Kidney epithelial cell (primary cell): Measurements from ENCODE around the gene MYRIP. TPM values are rescaled to one million over a fixed set of nuclear protein-coding genes. Genes with fewer than 3 reads are reported as not detected.
A peak's percentile ranks its signal among the peaks of the same experiment; 100 is the strongest.

Source experiments
- DNase-seq: peaks from one replicate; pipeline ENCODE4 v3.0.0-alpha.2; 2010; ENCODE audit warnings: low read depth
- H3K27me3 ChIP-seq: 2 replicates; pipeline ENCODE4 v1.6.0; 2011; ENCODE audit warnings: low read length; ENCODE audit not compliant: control insufficient read depth, insufficient read depth
- H3K36me3 ChIP-seq: 2 replicates; pipeline ENCODE4 v1.5.1; 2011; ENCODE audit warnings: low read length; ENCODE audit not compliant: control insufficient read depth, insufficient read depth
- H3K4me3 ChIP-seq: 2 replicates; pipeline ENCODE4 v1.5.1; 2011; ENCODE audit warnings: low read depth, mild to moderate bottlenecking, control low read depth, low read length
- total RNA-seq: library from RNA; depleted of rRNA; stranded (reverse); fragments of >200 nt; gene quantifications from 2 replicates; pipeline ENCODE4 v1.2.3, GENCODE V29; 2015
- TF ChIP-seq, protein P1 (sequence below): IDR thresholded peaks from 2 replicates; pipeline ENCODE4 v1.5.1; 2011; ENCODE audit warnings: mild to moderate bottlenecking, moderate library complexity, low read length, control low read depth, inconsistent platforms; ENCODE audit not compliant: insufficient read depth, poor library complexity, severe bottlenecking

The MYRIP gene
- total RNA-seq, 1 donor from 2014 or later, result 0.04 TPM

GRCh38 chr3:39980058-39980457 lies 170.6 kb downstream of the MYRIP start:
- H3K4me3 ChIP-seq, result no peak overlapping the region
- no peak for DNase-seq
- no peaks in the 10 kb centered on the region for H3K36me3 ChIP-seq
- TF ChIP-seq, protein P1, sequence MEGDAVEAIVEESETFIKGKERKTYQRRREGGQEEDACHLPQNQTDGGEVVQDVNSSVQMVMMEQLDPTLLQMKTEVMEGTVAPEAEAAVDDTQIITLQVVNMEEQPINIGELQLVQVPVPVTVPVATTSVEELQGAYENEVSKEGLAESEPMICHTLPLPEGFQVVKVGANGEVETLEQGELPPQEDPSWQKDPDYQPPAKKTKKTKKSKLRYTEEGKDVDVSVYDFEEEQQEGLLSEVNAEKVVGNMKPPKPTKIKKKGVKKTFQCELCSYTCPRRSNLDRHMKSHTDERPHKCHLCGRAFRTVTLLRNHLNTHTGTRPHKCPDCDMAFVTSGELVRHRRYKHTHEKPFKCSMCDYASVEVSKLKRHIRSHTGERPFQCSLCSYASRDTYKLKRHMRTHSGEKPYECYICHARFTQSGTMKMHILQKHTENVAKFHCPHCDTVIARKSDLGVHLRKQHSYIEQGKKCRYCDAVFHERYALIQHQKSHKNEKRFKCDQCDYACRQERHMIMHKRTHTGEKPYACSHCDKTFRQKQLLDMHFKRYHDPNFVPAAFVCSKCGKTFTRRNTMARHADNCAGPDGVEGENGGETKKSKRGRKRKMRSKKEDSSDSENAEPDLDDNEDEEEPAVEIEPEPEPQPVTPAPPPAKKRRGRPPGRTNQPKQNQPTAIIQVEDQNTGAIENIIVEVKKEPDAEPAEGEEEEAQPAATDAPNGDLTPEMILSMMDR, result no peak
- no peaks in the 10 kb centered on the region for H3K27me3 ChIP-seq

- Histone ChIP-seq H3K27me3 (no peaks in the 10 kb centered on the region), H3K4me3 (no peak overlapping the region), H3K36me3 (no peaks in the 10 kb centered on the region)
- TF ChIP-seq, protein P1, result no peak
- no peak for DNase-seq
Observed at GRCh38 chr3:39980781-39981180, 171.4 kb downstream of the MYRIP start.

- no peaks in the 10 kb centered on the region for H3K27me3 ChIP-seq
- H3K36me3 ChIP-seq, result no peaks in the 10 kb centered on the region
- DNase-seq, result no peak
- TF ChIP-seq, protein P1, result no peak
- no peak overlapping the region for H3K4me3 ChIP-seq
Observed at GRCh38 chr3:39981547-39982184, 172.3 kb downstream of the MYRIP start.

DNA sequence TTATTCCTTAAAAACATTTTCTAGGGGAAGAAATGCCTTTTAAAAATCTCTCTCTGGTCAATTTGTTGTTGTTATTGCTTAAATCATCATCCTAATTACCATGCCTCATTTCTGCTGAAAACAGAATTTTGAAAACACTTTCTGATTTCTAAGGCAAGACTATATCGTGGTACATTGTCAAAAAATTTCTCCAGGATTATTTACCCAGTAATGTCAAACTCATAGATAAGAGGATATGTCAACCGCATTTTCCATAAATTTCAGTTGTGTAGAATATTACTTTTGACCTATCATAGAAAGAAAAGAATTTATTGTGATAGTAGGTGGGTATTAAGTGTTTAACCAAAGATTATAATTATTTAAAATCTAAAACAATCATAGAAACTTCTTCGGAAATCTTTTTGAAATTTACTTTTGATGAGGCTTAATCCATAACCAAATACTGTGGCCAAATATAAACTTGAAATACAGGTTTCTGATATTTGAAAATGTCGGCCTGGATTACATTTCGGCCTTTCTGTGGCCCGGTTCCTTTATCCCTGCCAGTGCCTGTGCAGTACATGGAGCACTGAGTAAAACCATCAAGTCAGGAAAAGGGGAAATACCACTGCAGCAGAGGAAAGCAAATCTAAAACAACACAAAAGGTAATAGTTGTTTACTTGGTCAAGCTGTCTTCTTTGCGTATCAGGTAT lies 173.4 kb downstream of the MYRIP start:
- TF ChIP-seq, protein P1, result no peak
- Histone ChIP-seq H3K27me3 (no peaks in the 10 kb centered on the region), H3K4me3 (no peak overlapping the region), H3K36me3 (no peaks in the 10 kb centered on the region)
- DNase-seq, result no peak

GRCh38 chr3:39989746-39990145 lies 180.3 kb downstream of the MYRIP start:
- no peak for DNase-seq
- H3K36me3 ChIP-seq, result no peaks in the 10 kb centered on the region
- TF ChIP-seq, protein P1, result no peak
- H3K4me3 ChIP-seq, result no peak overlapping the region
- no peaks in the 10 kb centered on the region for H3K27me3 ChIP-seq

DNA sequence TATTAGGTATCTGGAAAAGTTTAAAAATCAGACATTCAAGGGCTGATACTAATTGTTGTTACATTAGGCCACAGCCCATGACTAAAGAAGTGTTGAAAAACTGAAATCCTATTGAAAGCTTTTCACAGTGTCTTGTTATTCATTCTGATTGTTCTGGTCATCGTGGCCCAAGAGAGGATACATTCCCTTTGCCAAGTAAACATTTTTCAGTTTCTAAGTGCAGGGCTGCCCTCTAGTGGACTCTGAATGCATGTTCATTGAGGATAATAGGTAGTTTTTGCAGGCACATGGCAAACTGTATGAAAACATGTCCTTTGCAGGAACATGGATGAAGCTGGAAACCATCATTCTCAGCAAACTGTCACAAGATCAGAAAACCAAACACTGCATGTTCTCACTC lies 181.1 kb downstream of the MYRIP start:
- H3K4me3 ChIP-seq, result no peak overlapping the region
- no peaks in the 10 kb centered on the region for H3K27me3 ChIP-seq
- no peaks in the 10 kb centered on the region for H3K36me3 ChIP-seq
- no peak for DNase-seq
- TF ChIP-seq, protein P1, result peak; percentile 57
